ENCODE results near the gene FIZ1. TPM values are rescaled to one million over a fixed set of nuclear protein-coding genes. Genes with fewer than 3 reads are reported as not detected.

The FIZ1 gene
- total and polyA plus RNA-seq, 12 donors: 4.4 to 19.7 (median 10.4) TPM

DNA sequence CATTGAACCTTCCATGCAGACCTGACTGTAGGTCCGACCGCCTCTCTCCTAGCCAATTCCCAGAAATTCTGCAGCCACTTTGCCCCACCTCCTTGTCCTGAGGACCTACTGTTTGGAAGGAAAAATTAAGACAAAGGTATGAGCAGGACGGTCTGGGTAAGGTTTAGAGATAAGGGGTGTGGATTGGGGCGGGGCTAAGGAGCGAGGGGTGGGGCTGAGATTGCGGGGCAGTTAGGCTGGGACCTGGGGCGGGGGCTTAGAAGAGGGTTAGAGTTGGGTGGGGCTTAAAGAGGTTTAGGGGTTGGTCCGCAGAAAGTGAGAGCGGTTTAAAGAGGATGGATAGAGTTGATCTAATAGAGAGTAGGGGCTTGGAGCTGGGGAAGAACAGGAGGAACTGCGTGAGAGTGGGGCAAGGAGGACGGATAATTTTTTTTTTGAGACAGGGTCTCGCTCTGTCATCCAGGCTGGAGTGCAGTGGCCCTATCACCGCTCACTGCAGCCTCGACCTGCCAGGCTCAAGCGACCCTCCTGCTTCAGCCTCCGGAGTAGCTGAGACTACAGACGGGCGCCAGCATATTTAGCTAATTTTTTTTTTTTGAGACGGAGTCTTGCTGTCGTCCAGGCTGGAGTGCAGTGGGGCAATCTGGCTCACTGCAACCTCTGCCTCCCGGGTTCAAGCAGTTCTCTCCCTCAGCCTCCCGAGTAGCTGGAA lies 4.4 kb upstream of the FIZ1 start:
- peak overlapping the region in 1 of 4 donors; percentile 91 for H3K4me3 ChIP-seq
- H3K27me3 ChIP-seq: no peaks in the 10 kb centered on the region
- H3K9me3 ChIP-seq (replicated peaks in 1 of 3): no peaks in the 10 kb centered on the region
- TF ChIP-seq, protein P1, sequence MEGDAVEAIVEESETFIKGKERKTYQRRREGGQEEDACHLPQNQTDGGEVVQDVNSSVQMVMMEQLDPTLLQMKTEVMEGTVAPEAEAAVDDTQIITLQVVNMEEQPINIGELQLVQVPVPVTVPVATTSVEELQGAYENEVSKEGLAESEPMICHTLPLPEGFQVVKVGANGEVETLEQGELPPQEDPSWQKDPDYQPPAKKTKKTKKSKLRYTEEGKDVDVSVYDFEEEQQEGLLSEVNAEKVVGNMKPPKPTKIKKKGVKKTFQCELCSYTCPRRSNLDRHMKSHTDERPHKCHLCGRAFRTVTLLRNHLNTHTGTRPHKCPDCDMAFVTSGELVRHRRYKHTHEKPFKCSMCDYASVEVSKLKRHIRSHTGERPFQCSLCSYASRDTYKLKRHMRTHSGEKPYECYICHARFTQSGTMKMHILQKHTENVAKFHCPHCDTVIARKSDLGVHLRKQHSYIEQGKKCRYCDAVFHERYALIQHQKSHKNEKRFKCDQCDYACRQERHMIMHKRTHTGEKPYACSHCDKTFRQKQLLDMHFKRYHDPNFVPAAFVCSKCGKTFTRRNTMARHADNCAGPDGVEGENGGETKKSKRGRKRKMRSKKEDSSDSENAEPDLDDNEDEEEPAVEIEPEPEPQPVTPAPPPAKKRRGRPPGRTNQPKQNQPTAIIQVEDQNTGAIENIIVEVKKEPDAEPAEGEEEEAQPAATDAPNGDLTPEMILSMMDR (IDR thresholded peaks at IDR 0.05): no peak
- TF ChIP-seq POLR2A (IDR thresholded peaks at IDR 0.05): no peak
- no peaks in the 10 kb centered on the region for H3K36me3 ChIP-seq (replicated peaks in 1 of 2)
- intact Hi-C loops (cut with DNase I): no loop called here
- DNase-seq: no peak
- H3K4me1 ChIP-seq (replicated peaks in 1 of 2): peaks cover 13 to 27% of the 10 kb centered on the region in 2 donors
- 69 to 77% (median 75%) methylated on average over 21 to 22 of the region's 22 CpGs for WGBS, 4 donors
- H3K27ac ChIP-seq: peak overlapping the region in 3 of 5 donors; percentile 91 to 94 (median 92)

DNA sequence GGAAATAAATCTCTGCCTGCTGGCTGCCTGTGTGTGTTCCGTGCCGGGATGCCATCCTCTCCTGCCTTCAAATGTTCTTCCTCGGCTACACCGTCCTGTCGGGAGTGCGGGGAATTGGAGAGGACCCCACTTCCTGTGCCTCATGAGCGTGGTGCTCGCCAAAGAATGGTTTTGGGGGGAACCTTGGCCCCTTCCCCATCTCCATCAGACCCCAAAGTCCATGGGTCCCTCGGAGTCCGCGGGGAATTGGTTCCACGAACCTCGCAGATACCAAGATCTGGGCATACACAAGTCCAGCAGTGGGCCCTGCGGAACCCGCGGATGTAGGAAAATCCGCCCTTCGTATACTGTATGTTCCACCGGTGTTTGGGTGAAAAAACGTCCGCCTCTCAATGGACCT lies 3.8 kb upstream of the FIZ1 start:
- Histone ChIP-seq H3K36me3 (replicated peaks in 1 of 2) (no peaks in the 10 kb centered on the region), H3K27me3 (no peaks in the 10 kb centered on the region), H3K27ac (no peak overlapping the region), H3K4me3 (no peak overlapping the region), H3K4me1 (replicated peaks in 1 of 2) (peaks cover 13 to 27% of the 10 kb centered on the region in 2 donors), H3K9me3 (replicated peaks in 1 of 3) (no peaks in the 10 kb centered on the region)
- intact Hi-C loops (cut with DNase I): no loop called here
- TF ChIP-seq POLR2A (IDR thresholded peaks at IDR 0.05): no peak
- TF ChIP-seq, protein P1 (IDR thresholded peaks at IDR 0.05): no peak
- 87 to 93% (median 90%) methylated on average over 20 to 21 of the region's 21 CpGs for WGBS, 4 donors
- DNase-seq: peak in 1 of 7 donors; percentile 30

DNA sequence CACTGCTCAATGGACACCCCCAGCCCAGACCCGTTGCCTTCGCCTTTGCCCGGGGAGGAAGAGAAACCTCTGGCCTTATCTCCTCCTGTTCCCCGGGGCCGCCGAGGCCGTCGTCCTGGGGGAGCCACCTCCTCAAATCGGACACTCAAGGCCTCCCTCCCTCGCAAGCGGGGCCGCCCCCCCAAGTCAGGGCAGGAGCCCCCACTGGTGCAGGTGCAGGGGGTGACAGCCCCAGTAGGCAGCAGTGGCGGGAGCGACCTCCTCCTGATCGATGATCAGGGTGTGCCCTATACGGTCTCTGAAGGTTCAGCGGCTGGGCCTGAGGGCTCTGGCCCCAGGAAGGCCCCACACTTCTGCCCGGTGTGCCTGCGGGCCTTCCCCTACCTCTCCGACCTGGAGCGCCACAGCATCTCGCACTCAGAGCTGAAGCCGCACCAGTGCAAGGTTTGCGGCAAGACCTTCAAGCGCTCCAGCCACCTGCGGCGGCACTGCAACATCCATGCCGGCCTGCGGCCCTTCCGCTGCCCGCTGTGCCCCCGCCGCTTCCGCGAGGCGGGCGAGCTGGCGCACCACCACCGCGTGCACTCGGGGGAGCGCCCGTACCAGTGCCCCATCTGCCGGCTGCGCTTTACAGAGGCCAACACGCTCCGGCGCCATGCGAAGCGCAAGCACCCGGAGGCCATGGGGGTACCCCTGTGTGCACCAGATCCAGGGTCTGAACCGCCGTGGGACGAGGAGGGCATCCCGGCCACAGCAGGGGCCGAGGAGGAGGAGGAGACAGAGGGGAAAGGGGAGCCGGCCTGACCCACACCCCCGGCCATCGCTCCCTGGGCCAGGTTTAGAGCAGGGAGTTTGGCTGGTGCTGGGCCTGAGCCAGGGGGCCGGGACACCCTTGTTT lies 3.0 kb upstream of the FIZ1 start:
- H3K27me3 ChIP-seq: no peaks in the 10 kb centered on the region
- intact Hi-C loops (cut with DNase I): no loop called here
- H3K9me3 ChIP-seq (replicated peaks in 1 of 3): no peaks in the 10 kb centered on the region
- TF ChIP-seq, protein P1 (IDR thresholded peaks at IDR 0.05): no peak
- TF ChIP-seq POLR2A (IDR thresholded peaks at IDR 0.05): no peak
- H3K27ac ChIP-seq: no peak overlapping the region
- H3K4me3 ChIP-seq: no peak overlapping the region
- peaks cover 13 to 27% of the 10 kb centered on the region in 2 donors for H3K4me1 ChIP-seq (replicated peaks in 1 of 2)
- WGBS, 4 donors: 93 to 94% (median 94%) methylated on average over 48 to 60 of the region's 60 CpGs
- peak in 1 of 7 donors; percentile 37 for DNase-seq
- H3K36me3 ChIP-seq (replicated peaks in 1 of 2): no peaks in the 10 kb centered on the region

DNA sequence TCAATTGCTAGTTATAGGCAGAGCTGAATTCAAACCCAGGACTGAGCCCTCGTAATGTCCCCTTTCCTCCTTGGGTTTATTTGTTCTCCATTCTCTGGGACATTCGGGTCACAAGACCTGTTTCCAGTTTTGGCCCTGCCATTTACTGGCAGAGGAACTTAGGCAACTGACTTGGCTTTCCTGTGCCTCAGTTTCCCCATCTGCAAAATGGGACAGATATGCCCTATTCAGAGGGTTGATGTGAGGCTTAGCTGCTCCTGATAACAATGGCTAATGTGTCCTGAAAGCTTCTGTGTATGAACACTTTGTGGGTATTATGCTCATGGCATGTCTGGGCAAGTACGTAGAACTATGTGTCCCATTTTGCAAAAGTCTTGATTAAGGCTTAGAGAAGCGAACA lies 1.8 kb upstream of the FIZ1 start:
- Histone ChIP-seq H3K27ac (peak overlapping the region in 4 of 5 donors; percentile 93 to 98 (median 96)), H3K36me3 (replicated peaks in 1 of 2) (peaks cover 0 to 5% of the 10 kb centered on the region in 2 donors), H3K4me3 (peak overlapping the region in 2 of 4 donors; percentile 81 to 95), H3K4me1 (replicated peaks in 1 of 2) (peaks cover 7 to 18% of the 10 kb centered on the region in 2 donors), H3K27me3 (no peaks in the 10 kb centered on the region), H3K9me3 (replicated peaks in 1 of 3) (no peaks in the 10 kb centered on the region)
- 69 to 76% (median 73%) methylated on average over 4 of the region's 4 CpGs for WGBS, 4 donors
- DNase-seq: no peak
- TF ChIP-seq, protein P1 (IDR thresholded peaks at IDR 0.05): no peak
- TF ChIP-seq POLR2A (IDR thresholded peaks at IDR 0.05): no peak
- intact Hi-C loops (cut with DNase I): no loop called here
